Measurements from ENCODE around the gene ARRB1.

The ARRB1 gene

DNA sequence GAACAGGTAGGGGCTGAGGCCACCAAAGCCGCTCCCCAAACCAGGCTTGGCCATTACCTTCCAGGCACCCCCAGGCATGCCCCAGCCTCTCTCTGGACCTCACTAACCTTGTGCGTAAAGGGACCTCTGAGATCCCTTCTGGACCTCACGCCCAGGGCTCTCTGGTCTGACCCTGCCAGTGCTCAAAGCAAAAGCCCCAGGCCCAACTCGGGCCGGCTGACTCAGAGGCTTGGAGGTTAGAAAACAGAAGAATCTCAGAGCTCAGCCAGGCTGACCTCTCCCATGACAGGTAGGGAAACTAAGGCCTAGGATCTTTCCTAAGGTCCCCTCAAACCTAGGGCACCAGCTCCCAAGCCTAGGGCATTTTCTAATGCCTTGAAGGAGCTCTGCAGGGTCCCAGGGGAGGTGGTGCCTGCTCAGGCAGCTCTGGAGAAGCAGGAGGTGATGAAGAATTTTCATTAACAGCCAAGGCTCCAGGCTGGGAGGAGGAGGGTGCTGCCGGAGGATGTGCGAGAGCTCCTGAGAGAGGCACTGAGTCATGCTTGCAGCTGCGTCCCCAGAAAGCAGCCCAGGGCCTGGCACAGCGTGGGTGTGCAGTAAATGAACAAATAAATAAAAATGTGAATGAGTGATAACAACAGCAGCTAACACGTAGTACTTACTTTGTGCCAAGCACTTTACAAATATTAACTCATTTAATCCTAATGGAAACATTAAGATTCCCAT, 25.6 kb downstream of the ARRB1 start:
- H3K27ac ChIP-seq: no peak overlapping the region
- TF ChIP-seq ZFX (IDR thresholded peaks at IDR 0.05; ENCODE audit: borderline replicate concordance): no peak
- TF ChIP-seq, protein P1, sequence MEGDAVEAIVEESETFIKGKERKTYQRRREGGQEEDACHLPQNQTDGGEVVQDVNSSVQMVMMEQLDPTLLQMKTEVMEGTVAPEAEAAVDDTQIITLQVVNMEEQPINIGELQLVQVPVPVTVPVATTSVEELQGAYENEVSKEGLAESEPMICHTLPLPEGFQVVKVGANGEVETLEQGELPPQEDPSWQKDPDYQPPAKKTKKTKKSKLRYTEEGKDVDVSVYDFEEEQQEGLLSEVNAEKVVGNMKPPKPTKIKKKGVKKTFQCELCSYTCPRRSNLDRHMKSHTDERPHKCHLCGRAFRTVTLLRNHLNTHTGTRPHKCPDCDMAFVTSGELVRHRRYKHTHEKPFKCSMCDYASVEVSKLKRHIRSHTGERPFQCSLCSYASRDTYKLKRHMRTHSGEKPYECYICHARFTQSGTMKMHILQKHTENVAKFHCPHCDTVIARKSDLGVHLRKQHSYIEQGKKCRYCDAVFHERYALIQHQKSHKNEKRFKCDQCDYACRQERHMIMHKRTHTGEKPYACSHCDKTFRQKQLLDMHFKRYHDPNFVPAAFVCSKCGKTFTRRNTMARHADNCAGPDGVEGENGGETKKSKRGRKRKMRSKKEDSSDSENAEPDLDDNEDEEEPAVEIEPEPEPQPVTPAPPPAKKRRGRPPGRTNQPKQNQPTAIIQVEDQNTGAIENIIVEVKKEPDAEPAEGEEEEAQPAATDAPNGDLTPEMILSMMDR (IDR thresholded peaks at IDR 0.05): no peak

GRCh38 chr11:75324740-75325139, 26.7 kb downstream of the ARRB1 start:
- TF ChIP-seq ZFX (IDR thresholded peaks at IDR 0.05; ENCODE audit: borderline replicate concordance): no peak
- TF ChIP-seq, protein P1 (IDR thresholded peaks at IDR 0.05): no peak
- no peak overlapping the region for H3K27ac ChIP-seq

GRCh38 chr11:75324189-75324588, 27.3 kb downstream of the ARRB1 start:
- TF ChIP-seq, protein P1 (IDR thresholded peaks at IDR 0.05): no peak
- TF ChIP-seq ZFX (IDR thresholded peaks at IDR 0.05; ENCODE audit: borderline replicate concordance): no peak
- H3K27ac ChIP-seq: no peak overlapping the region

DNA sequence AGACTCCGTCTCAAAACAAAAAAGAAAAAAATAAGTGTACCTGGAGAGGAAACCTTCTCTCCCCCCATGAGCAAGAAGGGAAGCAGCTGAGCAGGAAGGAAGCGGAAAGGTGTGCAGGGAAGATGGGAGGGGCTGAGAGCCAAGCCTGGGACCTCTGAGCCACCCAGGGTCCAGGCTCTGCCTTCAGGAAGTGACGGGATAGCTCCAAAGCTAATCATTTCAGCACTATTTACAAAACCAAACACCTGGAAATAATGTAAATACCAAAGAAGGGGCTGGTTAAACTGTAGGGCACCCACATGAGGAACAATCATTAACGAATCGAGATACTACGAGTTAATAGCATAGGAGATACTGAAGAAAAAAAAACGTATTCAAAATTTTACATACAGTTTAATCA, 27.9 kb downstream of the ARRB1 start:
- TF ChIP-seq ZFX (IDR thresholded peaks at IDR 0.05; ENCODE audit: borderline replicate concordance): no peak
- TF ChIP-seq, protein P1 (IDR thresholded peaks at IDR 0.05): no peak
- no peak overlapping the region for H3K27ac ChIP-seq

DNA sequence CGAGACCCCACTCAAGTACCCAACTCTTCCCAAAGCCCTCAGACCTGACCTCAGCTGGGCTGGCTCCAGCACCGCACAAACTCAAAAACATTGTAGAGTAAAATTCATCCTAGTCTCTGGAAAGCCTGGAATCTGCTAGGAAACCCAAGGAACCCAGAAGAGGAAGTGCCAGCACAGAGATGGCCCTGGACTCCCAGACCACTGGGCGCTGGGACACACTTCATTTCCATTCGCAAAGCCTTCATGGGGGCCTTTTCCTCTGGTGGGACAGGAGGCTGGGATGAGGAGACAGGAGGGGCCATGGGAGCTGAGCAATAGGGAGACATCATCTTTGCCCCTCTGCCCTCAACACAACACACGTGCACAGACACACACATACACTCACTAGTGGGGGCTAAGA, 30.8 kb downstream of the ARRB1 start:
- no peak overlapping the region for H3K27ac ChIP-seq
- TF ChIP-seq ZFX (IDR thresholded peaks at IDR 0.05; ENCODE audit: borderline replicate concordance): no peak
- TF ChIP-seq, protein P1 (IDR thresholded peaks at IDR 0.05): no peak

GRCh38 chr11:75320046-75320618, 31.3 kb downstream of the ARRB1 start:
- TF ChIP-seq, protein P1 (IDR thresholded peaks at IDR 0.05): no peak
- no peak for TF ChIP-seq ZFX (IDR thresholded peaks at IDR 0.05; ENCODE audit: borderline replicate concordance)
- H3K27ac ChIP-seq: no peak overlapping the region

All from 22Rv1 (cell line).